ENCODE data around the gene KIAA1614.

KIAA1614 gene

DNA sequence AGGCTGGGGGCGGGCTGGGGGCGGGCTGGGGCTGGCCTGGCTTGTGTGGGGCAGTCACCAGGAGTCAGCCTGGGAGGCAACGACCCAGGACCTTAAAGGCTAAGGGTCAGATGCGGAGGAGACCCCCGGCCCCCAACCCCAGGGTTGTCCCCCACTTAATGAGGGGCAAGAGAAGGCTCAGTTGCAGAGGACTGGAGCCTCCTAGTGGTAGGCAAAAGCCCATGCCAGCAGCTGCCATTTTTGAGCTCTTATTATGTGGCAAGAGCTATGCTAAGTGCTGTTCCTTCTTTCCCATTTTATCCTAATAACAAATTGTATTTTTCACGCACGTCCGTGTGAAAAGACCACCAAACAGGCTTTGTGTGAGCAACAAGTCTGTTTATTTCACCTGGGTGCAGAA, 8.0 kb downstream of the KIAA1614 start:
- TF ChIP-seq, protein P1, sequence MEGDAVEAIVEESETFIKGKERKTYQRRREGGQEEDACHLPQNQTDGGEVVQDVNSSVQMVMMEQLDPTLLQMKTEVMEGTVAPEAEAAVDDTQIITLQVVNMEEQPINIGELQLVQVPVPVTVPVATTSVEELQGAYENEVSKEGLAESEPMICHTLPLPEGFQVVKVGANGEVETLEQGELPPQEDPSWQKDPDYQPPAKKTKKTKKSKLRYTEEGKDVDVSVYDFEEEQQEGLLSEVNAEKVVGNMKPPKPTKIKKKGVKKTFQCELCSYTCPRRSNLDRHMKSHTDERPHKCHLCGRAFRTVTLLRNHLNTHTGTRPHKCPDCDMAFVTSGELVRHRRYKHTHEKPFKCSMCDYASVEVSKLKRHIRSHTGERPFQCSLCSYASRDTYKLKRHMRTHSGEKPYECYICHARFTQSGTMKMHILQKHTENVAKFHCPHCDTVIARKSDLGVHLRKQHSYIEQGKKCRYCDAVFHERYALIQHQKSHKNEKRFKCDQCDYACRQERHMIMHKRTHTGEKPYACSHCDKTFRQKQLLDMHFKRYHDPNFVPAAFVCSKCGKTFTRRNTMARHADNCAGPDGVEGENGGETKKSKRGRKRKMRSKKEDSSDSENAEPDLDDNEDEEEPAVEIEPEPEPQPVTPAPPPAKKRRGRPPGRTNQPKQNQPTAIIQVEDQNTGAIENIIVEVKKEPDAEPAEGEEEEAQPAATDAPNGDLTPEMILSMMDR (IDR thresholded peaks at IDR 0.05; ENCODE audit: insufficient read depth, low read length, poor library complexity, severe bottlenecking): peak; percentile 65
- Histone ChIP-seq H3K36me3 (ENCODE audit: control insufficient read depth, insufficient read depth, low read length) (no peaks in the 10 kb centered on the region), H3K27me3 (replicated peaks; ENCODE audit: control insufficient read depth, insufficient read depth, low read length) (no peaks in the 10 kb centered on the region; the same call in 1 of the 2 replicates), H3K4me3 (replicated peaks; ENCODE audit: low read depth, low read length) (no peak overlapping the region)
- no peak for DNase-seq (ENCODE audit: extremely low read depth, insufficient read length)

DNA sequence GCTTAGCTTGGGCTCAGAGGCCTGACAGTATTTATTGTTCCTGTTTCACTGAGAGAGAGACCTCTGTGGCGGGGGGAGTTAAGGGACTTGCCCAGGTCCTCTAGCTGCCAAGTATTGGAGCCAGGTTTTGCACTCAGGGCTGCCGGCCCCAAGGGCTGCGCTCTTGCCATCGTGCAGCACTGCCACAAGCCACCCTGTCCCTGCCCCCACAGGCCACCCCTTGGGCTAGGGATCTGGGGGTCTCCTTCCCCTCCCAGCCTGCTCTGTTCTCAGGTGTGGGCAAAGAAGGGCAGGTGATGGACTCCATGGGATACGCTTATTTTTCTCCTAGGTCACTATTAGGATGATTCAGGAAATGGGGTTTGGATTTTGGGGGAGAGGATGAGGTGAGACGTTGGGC, 8.7 kb downstream of the KIAA1614 start:
- TF ChIP-seq, protein P1 (IDR thresholded peaks at IDR 0.05; ENCODE audit: insufficient read depth, low read length, poor library complexity, severe bottlenecking): no peak
- no peaks in the 10 kb centered on the region; the same call in 1 of the 2 replicates for H3K27me3 ChIP-seq (replicated peaks; ENCODE audit: control insufficient read depth, insufficient read depth, low read length)
- DNase-seq (ENCODE audit: extremely low read depth, insufficient read length): no peak
- no peaks in the 10 kb centered on the region for H3K36me3 ChIP-seq (ENCODE audit: control insufficient read depth, insufficient read depth, low read length)
- no peak overlapping the region for H3K4me3 ChIP-seq (replicated peaks; ENCODE audit: low read depth, low read length)

DNA sequence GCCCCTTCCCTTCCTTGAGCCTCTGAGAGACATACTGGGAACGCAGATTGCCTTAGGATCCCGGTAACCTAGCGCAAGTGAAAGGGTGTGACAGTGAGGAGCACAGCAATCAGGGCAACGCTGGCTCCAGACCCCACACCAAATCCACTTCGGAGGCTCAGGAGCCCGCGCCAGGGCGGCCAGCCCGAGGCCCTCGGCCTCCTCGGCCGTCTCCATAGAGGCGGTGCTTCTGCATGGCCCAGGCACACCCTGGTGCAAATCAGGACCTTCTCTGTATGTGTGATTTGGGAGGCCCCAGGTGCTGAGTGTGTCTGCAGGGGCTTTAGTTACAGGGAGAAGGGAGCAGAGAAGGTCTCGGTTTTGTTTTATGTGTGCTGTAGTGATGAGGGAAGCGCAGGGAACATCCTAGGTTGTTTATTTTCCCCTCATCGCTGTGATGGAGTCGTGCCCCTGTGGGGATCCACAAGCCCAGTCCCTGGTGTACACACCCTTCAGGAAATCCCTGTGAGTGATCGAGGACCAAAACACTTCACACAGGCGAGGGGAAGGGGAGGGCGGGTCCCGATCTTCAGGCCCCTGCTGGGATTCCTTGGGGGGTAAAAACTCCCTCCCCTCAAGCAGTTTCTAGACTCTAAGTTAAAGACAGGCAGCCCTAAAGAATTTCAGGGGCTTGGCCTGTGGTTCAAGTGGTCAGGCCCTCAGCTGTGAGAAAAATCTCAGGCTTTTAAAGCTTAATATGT, 9.4 kb downstream of the KIAA1614 start:
- no peak overlapping the region for H3K4me3 ChIP-seq (replicated peaks; ENCODE audit: low read depth, low read length)
- DNase-seq (ENCODE audit: extremely low read depth, insufficient read length): no peak
- no peaks in the 10 kb centered on the region for H3K36me3 ChIP-seq (ENCODE audit: control insufficient read depth, insufficient read depth, low read length)
- TF ChIP-seq, protein P1 (IDR thresholded peaks at IDR 0.05; ENCODE audit: insufficient read depth, low read length, poor library complexity, severe bottlenecking): no peak
- H3K27me3 ChIP-seq (replicated peaks; ENCODE audit: control insufficient read depth, insufficient read depth, low read length): no peaks in the 10 kb centered on the region; the same call in 1 of the 2 replicates

DNA sequence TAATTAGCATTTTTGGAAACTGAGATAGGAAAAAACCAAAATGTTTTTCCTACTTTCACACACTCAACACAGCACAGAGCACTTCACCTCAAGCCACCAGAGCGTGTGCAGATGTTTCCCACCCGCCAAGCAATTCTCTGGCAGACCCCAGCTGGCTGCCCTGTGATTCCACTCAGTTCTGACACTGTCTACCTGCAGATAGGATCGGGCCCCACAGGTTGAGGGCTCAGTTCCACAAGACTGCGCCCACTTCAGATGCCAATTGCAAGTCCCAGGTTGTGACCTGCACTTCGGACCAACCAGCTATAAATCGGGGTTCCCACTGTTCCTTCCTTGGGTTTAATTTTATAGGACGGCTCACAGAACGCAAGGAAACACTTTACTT, 9.9 kb downstream of the KIAA1614 start:
- Histone ChIP-seq H3K4me3 (replicated peaks; ENCODE audit: low read depth, low read length) (no peak overlapping the region), H3K36me3 (ENCODE audit: control insufficient read depth, insufficient read depth, low read length) (no peaks in the 10 kb centered on the region), H3K27me3 (replicated peaks; ENCODE audit: control insufficient read depth, insufficient read depth, low read length) (no peaks in the 10 kb centered on the region; the same call in 1 of the 2 replicates)
- no peak for DNase-seq (ENCODE audit: extremely low read depth, insufficient read length)
- TF ChIP-seq, protein P1 (IDR thresholded peaks at IDR 0.05; ENCODE audit: insufficient read depth, low read length, poor library complexity, severe bottlenecking): no peak

DNA sequence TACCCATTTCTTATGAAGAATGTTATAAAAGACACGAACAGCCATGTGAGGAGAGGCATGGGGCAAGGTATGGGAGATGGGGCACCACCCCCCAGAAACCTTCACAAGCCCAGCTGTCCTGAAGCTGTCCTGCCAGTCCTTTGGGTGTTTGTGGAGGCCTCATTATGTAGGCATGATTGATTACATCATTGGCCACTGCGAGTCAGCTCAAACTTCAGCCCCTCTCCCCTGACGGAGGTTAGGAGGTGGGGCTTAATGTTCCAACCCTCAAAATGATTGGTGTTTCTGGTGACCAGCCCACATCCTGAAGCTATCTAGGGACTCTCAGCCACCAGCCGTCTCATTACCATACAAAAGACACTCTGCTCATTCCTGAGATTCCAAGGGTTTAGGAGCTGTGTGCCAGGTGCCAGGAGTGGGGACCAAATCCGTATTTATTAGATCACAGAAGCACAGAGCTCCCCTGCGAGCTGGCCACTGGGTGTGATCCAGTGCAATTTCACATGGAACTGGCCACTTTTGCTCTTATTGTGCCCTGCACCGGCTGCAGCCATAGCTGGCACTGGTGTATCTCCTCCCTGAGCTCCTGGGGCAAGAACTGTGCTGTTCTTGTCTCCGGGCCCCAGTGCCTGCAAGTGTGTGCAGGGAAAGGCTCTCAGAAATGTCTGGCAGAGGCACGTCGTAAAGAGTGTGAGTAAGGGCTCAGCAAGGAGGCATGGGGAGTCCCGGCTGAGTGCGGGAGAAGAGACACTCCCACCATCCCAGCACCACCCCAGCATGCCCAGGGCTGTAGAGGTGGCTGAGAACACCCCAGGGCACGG, 10.5 kb downstream of the KIAA1614 start:
- H3K4me3 ChIP-seq (replicated peaks; ENCODE audit: low read depth, low read length): no peak overlapping the region

More for the DNA sequence above, 10.5 kb downstream of the KIAA1614 start:
- no peaks in the 10 kb centered on the region for H3K36me3 ChIP-seq (ENCODE audit: control insufficient read depth, insufficient read depth, low read length)
- DNase-seq (ENCODE audit: extremely low read depth, insufficient read length): no peak
- TF ChIP-seq, protein P1 (IDR thresholded peaks at IDR 0.05; ENCODE audit: insufficient read depth, low read length, poor library complexity, severe bottlenecking): no peak
- no peaks in the 10 kb centered on the region; the same call in 1 of the 2 replicates for H3K27me3 ChIP-seq (replicated peaks; ENCODE audit: control insufficient read depth, insufficient read depth, low read length)

All from GM06990 (cell line).